ENCODE data around the gene SF3B3. TPM values are rescaled to one million over a fixed set of nuclear protein-coding genes. Genes with fewer than 3 reads are reported as not detected.

Gene SF3B3
- total RNA-seq, 2 donors from 2014 or later: 94.6 to 123 TPM

DNA sequence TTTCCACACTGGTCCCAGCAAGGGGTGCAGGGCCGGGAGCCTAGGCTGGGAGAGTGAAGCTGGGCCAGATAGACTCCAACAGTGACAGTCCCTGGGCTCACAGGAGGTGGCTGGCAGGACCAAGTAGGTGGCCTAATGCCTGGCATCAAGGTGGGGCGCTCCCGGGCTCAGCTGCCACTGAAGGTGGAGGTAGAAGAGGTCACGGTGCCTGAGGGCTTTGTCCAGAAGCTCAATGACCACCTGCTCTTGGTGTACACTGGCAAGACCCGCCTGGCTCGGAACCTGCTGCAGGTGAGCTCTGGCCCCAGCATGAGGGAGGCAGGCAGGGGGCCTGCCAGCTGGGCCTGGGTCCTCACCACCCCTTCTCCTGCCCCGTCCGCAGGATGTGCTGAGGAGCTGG lies 45.4 kb upstream of the SF3B3 start:
- peaks cover 36% of the 10 kb centered on the region for H3K36me3 ChIP-seq
- no peak overlapping the region for H3K27ac ChIP-seq
- DNase-seq (ENCODE audit: low spot score) (no peak), ATAC-seq (ENCODE audit: insufficient number of reproducible peaks, low FRiP score, low read depth) (no peak)
- no peaks in the 10 kb centered on the region for H3K27me3 ChIP-seq (replicated peaks; ENCODE audit: insufficient read depth)
- H3K9me3 ChIP-seq: no peaks in the 10 kb centered on the region
- TF ChIP-seq, protein P1, sequence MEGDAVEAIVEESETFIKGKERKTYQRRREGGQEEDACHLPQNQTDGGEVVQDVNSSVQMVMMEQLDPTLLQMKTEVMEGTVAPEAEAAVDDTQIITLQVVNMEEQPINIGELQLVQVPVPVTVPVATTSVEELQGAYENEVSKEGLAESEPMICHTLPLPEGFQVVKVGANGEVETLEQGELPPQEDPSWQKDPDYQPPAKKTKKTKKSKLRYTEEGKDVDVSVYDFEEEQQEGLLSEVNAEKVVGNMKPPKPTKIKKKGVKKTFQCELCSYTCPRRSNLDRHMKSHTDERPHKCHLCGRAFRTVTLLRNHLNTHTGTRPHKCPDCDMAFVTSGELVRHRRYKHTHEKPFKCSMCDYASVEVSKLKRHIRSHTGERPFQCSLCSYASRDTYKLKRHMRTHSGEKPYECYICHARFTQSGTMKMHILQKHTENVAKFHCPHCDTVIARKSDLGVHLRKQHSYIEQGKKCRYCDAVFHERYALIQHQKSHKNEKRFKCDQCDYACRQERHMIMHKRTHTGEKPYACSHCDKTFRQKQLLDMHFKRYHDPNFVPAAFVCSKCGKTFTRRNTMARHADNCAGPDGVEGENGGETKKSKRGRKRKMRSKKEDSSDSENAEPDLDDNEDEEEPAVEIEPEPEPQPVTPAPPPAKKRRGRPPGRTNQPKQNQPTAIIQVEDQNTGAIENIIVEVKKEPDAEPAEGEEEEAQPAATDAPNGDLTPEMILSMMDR (IDR thresholded peaks at IDR 0.05): no peak
- H3K4me3 ChIP-seq: no peak overlapping the region
- peaks cover 0 to 18% of the 10 kb centered on the region in 2 donors for H3K4me1 ChIP-seq (ENCODE audit: control insufficient read depth in 1 of 2, low read depth in 2 of 2)

DNA sequence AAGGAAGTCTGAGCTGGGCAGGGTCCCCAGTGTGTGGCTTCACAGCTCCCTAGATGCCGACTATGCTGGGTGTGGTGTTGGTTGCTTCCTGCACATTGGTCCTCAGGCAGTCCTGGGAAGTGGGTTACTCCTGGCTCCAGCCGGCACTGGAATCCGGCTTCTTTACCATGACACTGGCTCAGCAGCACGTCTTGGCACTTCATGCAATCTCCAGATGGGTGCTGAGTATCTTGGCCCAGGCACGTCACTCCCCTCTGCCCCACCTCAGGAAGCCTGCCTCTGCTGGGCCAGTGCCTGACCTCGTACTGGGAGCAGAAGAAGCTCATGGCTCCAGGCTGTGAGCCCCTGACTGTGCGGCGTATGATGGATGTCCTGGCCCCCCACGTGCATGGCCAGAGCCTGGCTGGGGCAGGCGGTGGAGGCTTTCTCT lies 44.7 kb upstream of the SF3B3 start:
- Histone ChIP-seq H3K9me3 (no peaks in the 10 kb centered on the region), H3K4me1 (ENCODE audit: control insufficient read depth in 1 of 2, low read depth in 2 of 2) (peaks cover 0 to 18% of the 10 kb centered on the region in 2 donors), H3K36me3 (peaks cover 29% of the 10 kb centered on the region), H3K4me3 (no peak overlapping the region), H3K27ac (no peak overlapping the region), H3K27me3 (replicated peaks; ENCODE audit: insufficient read depth) (no peaks in the 10 kb centered on the region)
- DNase-seq (ENCODE audit: low spot score): no peak
- no peak for ATAC-seq (ENCODE audit: insufficient number of reproducible peaks, low FRiP score, low read depth)
- TF ChIP-seq, protein P1 (IDR thresholded peaks at IDR 0.05): no peak

DNA sequence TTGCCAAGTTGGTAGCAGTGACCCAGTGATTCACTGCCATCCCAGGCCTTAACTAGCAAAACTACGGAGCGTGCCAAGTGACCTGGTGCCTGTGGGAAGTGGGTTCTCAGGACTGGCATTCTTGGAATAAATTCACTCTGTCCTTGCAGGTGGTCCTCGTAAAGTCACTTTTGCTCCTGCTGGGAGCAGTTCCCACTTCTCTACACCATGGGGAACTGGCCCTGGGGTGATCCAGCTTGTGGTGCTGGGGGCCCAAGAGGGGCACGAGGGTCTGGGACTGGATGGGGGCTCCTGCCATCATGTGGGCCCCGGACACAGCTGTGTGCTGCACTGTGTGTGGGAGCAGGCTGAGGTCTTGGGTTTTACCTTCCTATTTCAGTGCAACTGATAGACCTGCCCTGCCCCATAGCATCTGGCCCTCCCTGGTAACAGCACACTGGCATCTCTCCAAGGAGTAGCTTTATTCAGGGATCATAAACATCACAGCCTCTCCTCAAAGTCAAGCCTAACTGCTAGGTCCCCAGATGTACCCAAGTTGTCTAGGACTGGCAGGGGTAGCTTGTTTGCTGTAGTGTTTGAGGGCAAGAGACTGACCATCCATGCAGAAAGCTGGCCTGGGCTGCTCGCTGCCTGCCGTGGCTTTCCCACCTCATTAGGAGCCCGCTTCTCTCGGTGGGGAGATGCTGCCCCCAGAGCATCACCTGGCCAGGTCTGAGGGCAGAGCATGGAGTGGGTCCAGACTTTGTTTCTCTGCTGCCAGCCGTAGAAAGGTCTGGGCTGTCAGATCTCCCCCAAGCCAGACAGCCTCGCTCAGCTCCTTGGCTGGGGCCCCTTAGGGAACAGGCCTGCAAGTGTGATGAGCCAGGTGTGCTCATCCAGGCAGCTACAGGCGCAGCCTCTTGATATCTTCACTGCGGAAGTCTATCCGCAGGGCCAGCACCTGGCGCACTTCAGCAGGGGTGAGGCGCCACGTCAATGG lies 43.2 kb upstream of the SF3B3 start:
- no peaks in the 10 kb centered on the region for H3K27me3 ChIP-seq (replicated peaks; ENCODE audit: insufficient read depth)
- H3K4me3 ChIP-seq: no peak overlapping the region
- TF ChIP-seq, protein P1 (IDR thresholded peaks at IDR 0.05): no peak
- H3K9me3 ChIP-seq: no peaks in the 10 kb centered on the region
- DNase-seq (ENCODE audit: low spot score) (no peak), ATAC-seq (ENCODE audit: insufficient number of reproducible peaks, low FRiP score, low read depth) (no peak)
- peaks cover 30% of the 10 kb centered on the region for H3K36me3 ChIP-seq
- H3K4me1 ChIP-seq (ENCODE audit: control insufficient read depth in 1 of 2, low read depth in 2 of 2): peaks cover 0 to 18% of the 10 kb centered on the region in 2 donors
- H3K27ac ChIP-seq: no peak overlapping the region

DNA sequence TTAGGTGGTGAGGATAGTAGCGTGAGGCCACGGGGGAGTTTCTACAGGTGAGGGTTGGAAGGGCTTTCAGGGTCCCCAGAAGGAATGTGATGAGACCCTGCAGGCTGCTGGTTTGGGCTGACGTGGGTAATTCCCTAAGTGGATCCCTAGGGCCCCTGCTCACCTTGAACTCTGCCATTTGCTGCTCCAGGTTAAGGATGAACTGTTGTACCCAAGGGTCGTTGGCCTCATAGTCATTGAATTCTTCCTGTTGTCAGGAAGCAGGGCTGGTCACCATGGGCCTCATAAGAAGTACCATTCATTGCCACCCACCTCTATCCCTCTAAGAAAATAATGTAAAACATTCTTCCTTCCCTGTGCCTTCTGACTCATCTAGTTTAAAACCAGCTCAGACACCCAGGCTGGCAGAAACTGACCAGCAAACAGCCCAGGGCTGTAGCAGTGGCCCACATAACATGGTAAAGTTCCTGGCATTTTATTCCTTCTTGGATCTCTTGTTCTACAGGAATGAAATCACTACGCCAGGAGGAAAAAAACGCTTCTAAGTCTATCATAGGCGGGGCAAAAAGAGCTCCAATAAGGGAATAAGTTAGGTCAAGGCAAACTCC lies 41.6 kb upstream of the SF3B3 start:
- peak; percentile 36 for ATAC-seq (ENCODE audit: insufficient number of reproducible peaks, low FRiP score, low read depth)
- peaks cover 39% of the 10 kb centered on the region for H3K36me3 ChIP-seq

More for the DNA sequence above, 41.6 kb upstream of the SF3B3 start:
- H3K27ac ChIP-seq: peak overlapping the region in 1 of 2 donors; percentile 43
- TF ChIP-seq, protein P1 (IDR thresholded peaks at IDR 0.05): no peak
- no peak overlapping the region for H3K4me3 ChIP-seq
- no peak for DNase-seq (ENCODE audit: low spot score)
- no peaks in the 10 kb centered on the region for H3K9me3 ChIP-seq
- H3K4me1 ChIP-seq (ENCODE audit: control insufficient read depth in 1 of 2, low read depth in 2 of 2): peaks cover 0 to 9% of the 10 kb centered on the region in 2 donors
- H3K27me3 ChIP-seq (replicated peaks; ENCODE audit: insufficient read depth): no peaks in the 10 kb centered on the region

Measured in thoracic aorta (tissue), 2 donors.